A549 (cell line): Measurements from ENCODE around the gene BFSP1. TPM values are rescaled to one million over a fixed set of nuclear protein-coding genes. Genes with fewer than 3 reads are reported as not detected.
A peak's percentile ranks its signal among the peaks of the same experiment; 100 is the strongest.

Experiments used
- ATAC-seq, 2 experiments: fragments of 200-7000 bp in 1 of 2; fragments of >200 bp in 1 of 2; cut with Nextera tagmentation in 1 of 2; cut with Tn5 transposase in 1 of 2; 3 replicates each; pipeline versions ENCODE4 v1.8.0 to v1.9.1; 2018 to 2020; ENCODE audit warnings: mild to moderate bottlenecking in 1 of 2, moderate library complexity in 1 of 2
- CTCF ChIA-PET: fragments of 300-600 bp; sonication (Branson Sonifier 250); formaldehyde crosslinking; extraction: SDS; loops from one replicate; lab custom pipeline; 2021; ENCODE audit warnings: antibody characterized with exemption, inconsistent platforms; lab: Yijun Ruan, JAX
- POLR2A ChIA-PET: fragments of 350-600 bp; formaldehyde crosslinking; extraction: SDS; loops from one replicate; lab custom pipeline; 2021; ENCODE audit warnings: antibody characterized with exemption, inconsistent platforms; lab: Yijun Ruan, JAX
- DNase-seq, 2 experiments: peaks; one replicate each; pipeline versions ENCODE4 v3.0.0 to v3.0.0-alpha.2; 2011 to 2016; ENCODE audit warnings: low read depth in 1 of 2, low spot score in 1 of 2
- FAIRE-seq: peaks from 2 replicates; lab custom pipeline; 2011; peaks lifted over from hg19 to GRCh38; lab: Jason Lieb, UNC
- H3K27ac ChIP-seq, 2 experiments: fragments of >200 bp; sonication (Bioruptor Twin); formaldehyde crosslinking; 3 replicates each; pipeline ENCODE4 v1.5.1; 2016 to 2017
- H3K4me1 ChIP-seq: fragments of >200 bp; sonication (Bioruptor Twin); formaldehyde crosslinking; 3 replicates; pipeline ENCODE4 v1.6.1; 2016
- H3K4me2 ChIP-seq: fragments of >200 bp; sonication (Bioruptor Twin); formaldehyde crosslinking; 3 replicates; pipeline ENCODE4 v1.6.1; 2016
- H3K4me3 ChIP-seq: fragments of >200 bp; sonication (Bioruptor Twin); formaldehyde crosslinking; 3 replicates; pipeline ENCODE4 v1.5.1; 2016
- H3K9me3 ChIP-seq: fragments of >200 bp; sonication (Bioruptor Twin); formaldehyde crosslinking; 3 replicates; pipeline ENCODE4 v1.6.1; 2016
- CBX2 ChIP-seq: fragments of 200-600 bp; sonication (generic); IDR thresholded peaks from 2 replicates; pipeline ENCODE4 v1.6.1; 2016; ENCODE audit warnings: low read depth, mild to moderate bottlenecking, borderline replicate concordance
- CEBPB ChIP-seq, 2 experiments: fragments of >200 bp in 1 of 2; sonication (Bioruptor Twin) in 1 of 2; formaldehyde crosslinking in 1 of 2; IDR thresholded peaks; 2 replicates each; pipeline ENCODE4 v1.6.1; 2012 to 2016
- CHD2 ChIP-seq: fragments of 150-350 bp; IDR thresholded peaks from 2 replicates; pipeline ENCODE4 v1.6.1; 2014; ENCODE audit warnings: low read length; ENCODE audit not compliant: partially characterized antibody
- EHF ChIP-seq: fragments of 250-450 bp; sonication (Bioruptor Pico); IDR thresholded peaks from 2 replicates; pipeline ENCODE4 v1.5.0; 2020; ENCODE audit warnings: mild to moderate bottlenecking
- EP300 ChIP-seq, 2 experiments: fragments of >200 bp; sonication (Bioruptor Twin); formaldehyde crosslinking; IDR thresholded peaks; 2 replicates in 1 of 2; 3 replicates in 1 of 2; pipeline ENCODE4 v1.6.1; 2016 to 2017
- ESRRA ChIP-seq: fragments of 150-350 bp; IDR thresholded peaks from 2 replicates; pipeline ENCODE4 v1.6.1; 2014; ENCODE audit warnings: mild to moderate bottlenecking, low read length, borderline replicate concordance
- HMGXB4 ChIP-seq: fragments of 250-450 bp; sonication (Bioruptor Pico); IDR thresholded peaks from 2 replicates; pipeline ENCODE4 v1.5.0; 2021; ENCODE audit warnings: mild to moderate bottlenecking, moderate library complexity, borderline replicate concordance
- HOXB13 ChIP-seq: fragments of 250-450 bp; sonication (Bioruptor Pico); IDR thresholded peaks from 2 replicates; pipeline ENCODE4 v1.5.0; 2020; ENCODE audit warnings: low read depth, mild to moderate bottlenecking, moderate library complexity
- HOXB5 ChIP-seq: fragments of 250-450 bp; sonication (Bioruptor Pico); IDR thresholded peaks from 2 replicates; pipeline ENCODE4 v1.5.0; 2020; ENCODE audit warnings: mild to moderate bottlenecking, moderate library complexity
- KDM1A ChIP-seq: fragments of 200-600 bp; sonication (generic); IDR thresholded peaks from 2 replicates; pipeline ENCODE4 v1.6.1; 2016; ENCODE audit warnings: low read depth, mild to moderate bottlenecking
- MAFK ChIP-seq: fragments of 450-650 bp; IDR thresholded peaks from 2 replicates; pipeline ENCODE4 v1.6.1; 2014; ENCODE audit not compliant: partially characterized antibody
- NFE2L2 ChIP-seq: fragments of 150-350 bp; conservative IDR thresholded peaks from 2 replicates; pipeline ENCODE4 v1.6.1; 2014; ENCODE audit warnings: low read length
- NPAS2 ChIP-seq: fragments of 250-450 bp; sonication (Bioruptor Pico); IDR thresholded peaks from 2 replicates; pipeline ENCODE4 v1.8.0; 2022; ENCODE audit warnings: mild to moderate bottlenecking, moderate library complexity, borderline replicate concordance
- POLR2AphosphoS2 ChIP-seq: conservative IDR thresholded peaks from 2 replicates; pipeline ENCODE4 v1.6.1; 2012; ENCODE audit warnings: low read length, improper control_type of control experiment, inconsistent platforms
- RAD21 ChIP-seq, 2 experiments: fragments of >200 bp in 1 of 2; sonication (Bioruptor Twin) in 1 of 2; formaldehyde crosslinking in 1 of 2; IDR thresholded peaks in 1 of 2; conservative IDR thresholded peaks in 1 of 2; 2 replicates in 1 of 2; 3 replicates in 1 of 2; pipeline ENCODE4 v1.6.1; 2012 to 2018; ENCODE audit warnings: inconsistent platforms in 1 of 2
- RARB ChIP-seq: fragments of 250-450 bp; sonication (Bioruptor Pico); IDR thresholded peaks from 2 replicates; pipeline ENCODE4 v1.8.0; 2021; ENCODE audit warnings: mild to moderate bottlenecking, moderate library complexity
- REST ChIP-seq: fragments of 200-600 bp; sonication (generic); IDR thresholded peaks from 2 replicates; pipeline ENCODE4 v1.6.1; 2016; ENCODE audit warnings: antibody characterized with exemption, mild to moderate bottlenecking, moderate library complexity
- RFX5 ChIP-seq: fragments of 450-650 bp; IDR thresholded peaks from 2 replicates; pipeline ENCODE4 v1.7.1; 2014; ENCODE audit warnings: antibody characterized with exemption, mild to moderate bottlenecking, moderate library complexity
- SMC3 ChIP-seq: fragments of >200 bp; sonication (Bioruptor Twin); formaldehyde crosslinking; IDR thresholded peaks from 3 replicates; pipeline ENCODE4 v1.6.1; 2018; ENCODE audit warnings: inconsistent platforms
- TFCP2L1 ChIP-seq: fragments of 250-450 bp; sonication (Bioruptor Pico); IDR thresholded peaks from 2 replicates; pipeline ENCODE4 v1.5.0; 2021; ENCODE audit warnings: mild to moderate bottlenecking
- TP53 ChIP-seq: fragments of 250-450 bp; sonication (Bioruptor Pico); IDR thresholded peaks from 2 replicates; pipeline ENCODE4 v1.5.0; 2021; ENCODE audit warnings: mild to moderate bottlenecking, moderate library complexity
- WGBS: methylation state at CpG from one replicate; pipeline ENCODE4 v1.1.6; 2017; ENCODE audit errors: missing lambda C conversion rate; 5-methylcytosine and 5-hydroxymethylcytosine counted together
- polyA minus RNA-seq: library from RNA; depleted of rRNA, polyadenylated mRNA; stranded (reverse); fragments of >200 nt; gene quantifications from 2 replicates; pipeline ENCODE4 v1.2.3, GENCODE V29; 2011; rRNA and poly(A)+ RNA removed
- polyA plus RNA-seq, 4 experiments: library from polyadenylated mRNA; depleted of rRNA in 3 of 4; stranded (reverse); fragments of >200 nt; fragmentation: RNase III in 1 of 4; extraction: RNeasy Plus Mini Kit Qiagen cat#74134 plus additional on column Dnase treatment in 1 of 4; gene quantifications; 2 replicates in 3 of 4; 3 replicates in 1 of 4; pipeline ENCODE4 v1.2.3, GENCODE V29; 2011 to 2017
- TF ChIP-seq, protein P1 (sequence below): fragments of >200 bp; sonication (Bioruptor Twin); formaldehyde crosslinking; IDR thresholded peaks from 3 replicates; pipeline ENCODE4 v1.5.1; 2016
- TF ChIP-seq, protein P2 (sequence below): fragments of 450-650 bp; IDR thresholded peaks from 2 replicates; pipeline ENCODE4 v1.6.1; 2014; ENCODE audit warnings: antibody characterized with exemption
- TF ChIP-seq, protein P3 (sequence below): fragments of 150-350 bp; IDR thresholded peaks from 2 replicates; pipeline ENCODE4 v1.6.1; 2014; ENCODE audit warnings: low read depth, mild to moderate bottlenecking, low read length
- TF ChIP-seq, protein P4 (sequence below): fragments of 250-450 bp; sonication (Bioruptor Pico); IDR thresholded peaks from 2 replicates; pipeline ENCODE4 v1.5.0; 2020; ENCODE audit warnings: low read depth, mild to moderate bottlenecking, moderate library complexity
- TF ChIP-seq, protein P5 (sequence below): IDR thresholded peaks from 2 replicates; pipeline ENCODE4 v1.6.1; 2012

Gene BFSP1
- polyA plus RNA-seq (2011; rRNA removed): 6.1 and 7.2 TPM in 2 replicates
- polyA plus RNA-seq (2012; cell fraction: cytosol; rRNA removed): 2.7 and 2.9 TPM in 2 replicates
- polyA plus RNA-seq (2012; cell fraction: nucleus; rRNA removed): 2.1 and 2.6 TPM in 2 replicates
- polyA plus RNA-seq (2017; fragmentation: RNase III; extraction: RNeasy Plus Mini Kit Qiagen cat#74134 plus additional on column Dnase treatment): 5.8 to 8.6 TPM (median 8.3 TPM) in 3 replicates
- polyA minus RNA-seq: 3.6 and 3.7 TPM in 2 replicates

DNA sequence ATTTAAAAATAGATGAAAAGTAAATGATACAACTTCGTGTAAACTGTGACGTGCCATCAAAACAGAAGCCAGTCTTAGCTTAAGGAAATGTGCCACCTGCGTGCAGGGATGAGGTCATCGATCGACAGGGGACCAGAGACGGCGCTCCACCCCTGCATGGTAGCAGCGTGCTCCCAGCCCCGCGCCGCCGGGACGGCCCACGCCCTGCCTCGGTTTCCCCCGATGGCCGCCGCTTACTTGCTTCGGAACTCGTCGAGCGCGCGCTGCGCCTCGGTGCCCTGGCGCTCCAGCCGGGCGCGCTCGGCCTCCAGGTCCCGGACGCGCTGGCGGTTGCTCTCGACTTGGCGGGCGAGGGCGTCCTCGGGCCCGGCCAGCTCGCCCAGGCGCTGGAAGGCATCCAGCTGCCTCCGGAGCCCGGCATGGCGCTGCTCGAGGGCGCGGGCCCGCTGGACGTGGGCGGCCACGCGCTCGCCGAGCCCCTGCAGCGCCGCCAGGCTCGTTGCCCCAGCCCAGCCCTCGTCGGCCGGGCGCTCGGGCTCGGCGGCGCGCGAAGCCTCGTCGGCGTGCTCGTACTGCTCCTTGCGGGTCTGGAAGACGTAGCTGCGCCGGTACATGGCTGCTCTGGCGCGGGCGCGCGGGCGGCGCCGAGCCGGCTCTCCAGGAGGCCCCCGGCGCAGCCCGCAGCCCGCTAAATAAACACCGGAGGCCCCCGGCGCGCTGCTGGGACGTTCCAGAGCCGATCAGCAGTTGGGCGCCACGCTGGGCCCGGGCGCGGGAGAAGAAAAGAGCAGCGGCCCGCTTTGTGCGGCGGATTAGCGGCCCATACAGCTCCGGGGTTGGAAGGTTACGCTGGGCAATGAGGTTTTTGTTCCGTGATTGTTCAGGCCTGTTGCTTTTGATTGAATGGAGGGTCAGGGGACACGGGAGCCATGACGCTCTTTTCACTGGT lies at the start of gene BFSP1:
Gene BFSP1 (minus strand): TSS at position 664 of the 949 bp plus-strand sequence. CDS start 50 bp downstream, at position 614.
- no peak for FAIRE-seq
- POLR2A ChIA-PET: interaction anchor here (0.7 to 2.2 kb wide), 12 partner anchors 9 to 757 kb away, joined by 3 to 14 read pairs (median 4); partner anchors contain the start of genes DSTN, RRBP1 and ZNF133
- TF ChIP-seq NPAS2 (CRISPR knock-in tag) (no peak), EHF (CRISPR knock-in tag) (no peak), EP300 (IDR thresholded peaks at IDR 0.05) (no peak), ESRRA (no peak), KDM1A (no peak), NFE2L2 (no peak), CEBPB (IDR thresholded peaks at IDR 0.05) (no peak), REST (no peak), SMC3 (no peak), CBX2 (no peak), POLR2AphosphoS2 (no peak), HOXB5 (CRISPR knock-in tag) (peak; percentile 73; the same call in 1 of the 2 replicates), RFX5 (peak; percentile 31; the same call in 1 of the 2 replicates), RAD21 (conservative IDR thresholded peaks at IDR 0.05 in 1 of 2, IDR thresholded peaks at IDR 0.05 in 1 of 2) (no peak), TP53 (CRISPR knock-in tag) (peak; percentile 79; the same call in 1 of the 2 replicates), RARB (no peak), TFCP2L1 (no peak), HOXB13 (CRISPR knock-in tag) (peak; percentile 34; the same call in 1 of the 2 replicates), CHD2 (no peak), MAFK (no peak), HMGXB4 (CRISPR knock-in tag) (0 out of 2 replicates have a peak, but pooled peaks have one; percentile 25)
- TF ChIP-seq, protein P1, sequence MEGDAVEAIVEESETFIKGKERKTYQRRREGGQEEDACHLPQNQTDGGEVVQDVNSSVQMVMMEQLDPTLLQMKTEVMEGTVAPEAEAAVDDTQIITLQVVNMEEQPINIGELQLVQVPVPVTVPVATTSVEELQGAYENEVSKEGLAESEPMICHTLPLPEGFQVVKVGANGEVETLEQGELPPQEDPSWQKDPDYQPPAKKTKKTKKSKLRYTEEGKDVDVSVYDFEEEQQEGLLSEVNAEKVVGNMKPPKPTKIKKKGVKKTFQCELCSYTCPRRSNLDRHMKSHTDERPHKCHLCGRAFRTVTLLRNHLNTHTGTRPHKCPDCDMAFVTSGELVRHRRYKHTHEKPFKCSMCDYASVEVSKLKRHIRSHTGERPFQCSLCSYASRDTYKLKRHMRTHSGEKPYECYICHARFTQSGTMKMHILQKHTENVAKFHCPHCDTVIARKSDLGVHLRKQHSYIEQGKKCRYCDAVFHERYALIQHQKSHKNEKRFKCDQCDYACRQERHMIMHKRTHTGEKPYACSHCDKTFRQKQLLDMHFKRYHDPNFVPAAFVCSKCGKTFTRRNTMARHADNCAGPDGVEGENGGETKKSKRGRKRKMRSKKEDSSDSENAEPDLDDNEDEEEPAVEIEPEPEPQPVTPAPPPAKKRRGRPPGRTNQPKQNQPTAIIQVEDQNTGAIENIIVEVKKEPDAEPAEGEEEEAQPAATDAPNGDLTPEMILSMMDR: peak; percentile 12; the same call in 1 of the 3 replicates
- TF ChIP-seq, protein P2, sequence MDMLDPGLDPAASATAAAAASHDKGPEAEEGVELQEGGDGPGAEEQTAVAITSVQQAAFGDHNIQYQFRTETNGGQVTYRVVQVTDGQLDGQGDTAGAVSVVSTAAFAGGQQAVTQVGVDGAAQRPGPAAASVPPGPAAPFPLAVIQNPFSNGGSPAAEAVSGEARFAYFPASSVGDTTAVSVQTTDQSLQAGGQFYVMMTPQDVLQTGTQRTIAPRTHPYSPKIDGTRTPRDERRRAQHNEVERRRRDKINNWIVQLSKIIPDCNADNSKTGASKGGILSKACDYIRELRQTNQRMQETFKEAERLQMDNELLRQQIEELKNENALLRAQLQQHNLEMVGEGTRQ: no peak
- TF ChIP-seq, protein P3, sequence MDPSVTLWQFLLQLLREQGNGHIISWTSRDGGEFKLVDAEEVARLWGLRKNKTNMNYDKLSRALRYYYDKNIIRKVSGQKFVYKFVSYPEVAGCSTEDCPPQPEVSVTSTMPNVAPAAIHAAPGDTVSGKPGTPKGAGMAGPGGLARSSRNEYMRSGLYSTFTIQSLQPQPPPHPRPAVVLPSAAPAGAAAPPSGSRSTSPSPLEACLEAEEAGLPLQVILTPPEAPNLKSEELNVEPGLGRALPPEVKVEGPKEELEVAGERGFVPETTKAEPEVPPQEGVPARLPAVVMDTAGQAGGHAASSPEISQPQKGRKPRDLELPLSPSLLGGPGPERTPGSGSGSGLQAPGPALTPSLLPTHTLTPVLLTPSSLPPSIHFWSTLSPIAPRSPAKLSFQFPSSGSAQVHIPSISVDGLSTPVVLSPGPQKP: no peak
- TF ChIP-seq, protein P4, sequence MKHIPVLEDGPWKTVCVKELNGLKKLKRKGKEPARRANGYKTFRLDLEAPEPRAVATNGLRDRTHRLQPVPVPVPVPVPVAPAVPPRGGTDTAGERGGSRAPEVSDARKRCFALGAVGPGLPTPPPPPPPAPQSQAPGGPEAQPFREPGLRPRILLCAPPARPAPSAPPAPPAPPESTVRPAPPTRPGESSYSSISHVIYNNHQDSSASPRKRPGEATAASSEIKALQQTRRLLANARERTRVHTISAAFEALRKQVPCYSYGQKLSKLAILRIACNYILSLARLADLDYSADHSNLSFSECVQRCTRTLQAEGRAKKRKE (CRISPR knock-in tag): no peak
- TF ChIP-seq, protein P5, sequence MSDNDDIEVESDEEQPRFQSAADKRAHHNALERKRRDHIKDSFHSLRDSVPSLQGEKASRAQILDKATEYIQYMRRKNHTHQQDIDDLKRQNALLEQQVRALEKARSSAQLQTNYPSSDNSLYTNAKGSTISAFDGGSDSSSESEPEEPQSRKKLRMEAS: peak; percentile 81

More for the DNA sequence above, at the start of gene BFSP1:
- H3K4me1 ChIP-seq: peaks cover 21% of the 10 kb centered on the region
- CTCF ChIA-PET: interaction anchor here (0.6 to 21.9 kb wide), 18 partner anchors 8 to 440 kb away, joined by 3 to 501 read pairs (median 4); partner anchors contain the start of gene RRBP1
- H3K4me3 ChIP-seq: peak within 1 kb of the TSS; percentile 55
- H3K4me2 ChIP-seq: peak within 1 kb of the TSS; percentile 78
- ATAC-seq: peak; percentile 81 to 86
- peak within 1 kb of the TSS; percentile 86 to 95 for H3K27ac ChIP-seq
- no peaks in the 10 kb centered on the region for H3K9me3 ChIP-seq
- DNase-seq: peak; percentile 58 to 79
- under 1% methylated on average over 86 of the region's 111 CpGs for WGBS
